Activated CD4-positive, CD25-positive, alpha-beta regulatory T cell treated with anti-CD3 and anti-CD28 coated beads, Interleukin-2, amount 50 U/mL, for 24 hours (primary cell): Measurements from ENCODE around the gene AMOTL1.
"Not testable (repeated sequence)": the region's sequence is repeated elsewhere in the genome, so short reads cannot be mapped to it uniquely, and the experiment has no call there.

Source experiments
- ATAC-seq, 2 donors: fragments of 150-1000 bp; cut with Tn5 transposase; one replicate each; pipeline ENCODE4 v1.10.0; 2021; ENCODE audit warnings: mild to moderate bottlenecking in 1 of 2, moderate library complexity in 1 of 2

The AMOTL1 gene

DNA sequence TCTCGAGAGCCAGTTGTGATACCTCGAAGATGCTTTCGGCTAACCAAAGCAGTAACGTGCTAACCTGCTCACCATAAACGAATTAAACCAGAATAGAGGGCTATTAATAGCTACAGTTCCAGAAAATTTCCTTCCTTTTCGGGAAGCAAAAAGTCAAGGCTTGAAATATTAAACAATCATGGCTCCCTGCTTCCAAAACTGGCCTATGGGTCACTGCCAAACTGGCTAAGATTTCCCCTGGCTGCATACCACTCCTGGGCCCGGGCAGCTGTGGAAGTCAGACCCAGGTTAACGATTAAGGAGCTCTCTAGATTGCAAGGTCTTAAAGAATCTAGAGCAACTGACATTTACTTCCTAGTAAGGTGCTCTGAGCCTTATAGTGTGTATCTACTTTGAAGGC, 1.7 kb downstream of the AMOTL1 start:
- no peak for ATAC-seq

- ATAC-seq, result no peak
Observed at GRCh38 chr11:94770563-94771120, 2.5 kb downstream of the AMOTL1 start.

DNA sequence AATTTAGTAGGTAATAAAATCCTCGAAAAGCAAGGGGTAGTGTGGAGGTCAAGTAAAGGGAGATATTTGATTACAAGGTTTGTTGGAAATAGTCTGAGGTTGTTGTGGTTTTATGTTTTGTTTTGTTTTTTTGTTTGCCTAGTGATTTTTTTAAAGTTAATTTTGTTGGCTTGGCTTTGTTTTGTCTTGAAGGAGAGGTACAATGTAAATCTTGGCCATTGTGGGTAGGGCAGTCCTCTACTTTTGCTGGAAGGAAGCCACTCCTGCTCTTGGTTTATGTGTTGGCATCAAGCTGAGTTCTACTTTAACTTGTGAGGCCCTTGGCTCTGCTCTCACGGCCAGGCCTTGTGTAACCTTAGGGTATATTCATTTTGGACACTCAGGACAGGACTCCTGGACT, 3.2 kb downstream of the AMOTL1 start:
- ATAC-seq, result no peak

GRCh38 chr11:94771951-94772350, 3.8 kb downstream of the AMOTL1 start:
- ATAC-seq, result no peak

- ATAC-seq, result no peak
Observed at GRCh38 chr11:94773842-94774241, 5.7 kb downstream of the AMOTL1 start.

GRCh38 chr11:94774345-94774744, 6.2 kb downstream of the AMOTL1 start:
- ATAC-seq, result no peak

- no peak for ATAC-seq
Observed at GRCh38 chr11:94775567-94776327, 7.6 kb downstream of the AMOTL1 start.

- no peak for ATAC-seq
Observed at GRCh38 chr11:94776351-94777321, 8.5 kb downstream of the AMOTL1 start.

DNA sequence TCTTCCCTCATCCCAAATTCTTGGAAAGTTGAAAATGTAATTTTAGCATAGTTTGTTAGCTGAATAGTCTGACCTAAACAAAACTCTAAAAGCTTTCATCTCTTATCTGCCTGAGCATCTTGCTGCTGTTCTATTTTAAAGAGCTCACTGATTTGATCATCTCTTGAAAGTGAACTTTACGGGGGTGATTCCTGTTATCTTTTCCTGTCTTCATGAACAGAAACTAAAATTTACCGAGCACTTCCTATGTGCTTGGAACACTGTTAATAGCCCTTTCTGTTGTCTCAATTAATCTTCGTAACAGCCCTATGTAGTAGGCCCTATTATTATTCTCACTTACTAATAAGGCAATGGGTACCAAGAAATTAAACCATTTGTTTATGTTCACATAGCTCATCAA, 12.3 kb downstream of the AMOTL1 start:
- no peak for ATAC-seq

GRCh38 chr11:94781837-94782236, 13.7 kb downstream of the AMOTL1 start:
- no peak for ATAC-seq

DNA sequence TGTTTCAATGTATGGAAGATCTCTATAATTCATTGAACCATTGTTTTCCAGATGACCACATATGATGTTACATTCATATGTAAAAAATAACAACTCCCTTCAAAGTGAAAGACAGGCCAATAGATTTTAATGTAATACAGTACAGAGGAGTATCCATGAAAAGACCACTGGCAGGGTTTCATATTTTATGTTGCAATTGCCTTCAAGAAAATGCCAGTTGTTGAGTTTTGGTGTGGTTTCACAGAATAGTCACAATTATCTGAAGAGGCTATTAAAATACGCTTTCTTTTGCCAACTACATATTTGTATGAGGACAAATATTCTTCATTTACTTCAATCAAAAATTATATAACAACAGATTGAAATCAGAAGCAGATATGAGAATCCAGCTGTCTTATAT, 14.3 kb downstream of the AMOTL1 start:
- ATAC-seq, result no peak

DNA sequence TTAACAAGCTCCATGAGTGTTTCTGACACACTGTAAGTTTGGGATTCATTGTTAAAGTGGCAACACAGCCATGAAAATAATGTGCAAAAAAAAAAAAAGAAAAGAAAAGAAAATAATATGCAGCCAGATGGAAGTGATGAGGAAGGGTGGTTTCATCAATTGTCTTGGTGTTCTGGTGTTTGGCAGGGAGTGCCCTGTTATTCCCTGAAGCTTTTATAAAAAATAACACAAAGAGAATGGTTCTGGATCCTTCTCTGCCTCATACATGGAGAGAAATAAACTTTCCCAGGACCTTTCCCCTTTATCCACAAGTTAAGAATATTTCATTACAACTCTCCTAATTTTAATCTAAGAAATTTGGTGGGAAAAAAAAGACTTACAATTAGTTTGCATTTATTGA, 16.7 kb downstream of the AMOTL1 start:
- no peak for ATAC-seq

- no peak for ATAC-seq
Observed at GRCh38 chr11:94785509-94785908, 17.4 kb downstream of the AMOTL1 start.

DNA sequence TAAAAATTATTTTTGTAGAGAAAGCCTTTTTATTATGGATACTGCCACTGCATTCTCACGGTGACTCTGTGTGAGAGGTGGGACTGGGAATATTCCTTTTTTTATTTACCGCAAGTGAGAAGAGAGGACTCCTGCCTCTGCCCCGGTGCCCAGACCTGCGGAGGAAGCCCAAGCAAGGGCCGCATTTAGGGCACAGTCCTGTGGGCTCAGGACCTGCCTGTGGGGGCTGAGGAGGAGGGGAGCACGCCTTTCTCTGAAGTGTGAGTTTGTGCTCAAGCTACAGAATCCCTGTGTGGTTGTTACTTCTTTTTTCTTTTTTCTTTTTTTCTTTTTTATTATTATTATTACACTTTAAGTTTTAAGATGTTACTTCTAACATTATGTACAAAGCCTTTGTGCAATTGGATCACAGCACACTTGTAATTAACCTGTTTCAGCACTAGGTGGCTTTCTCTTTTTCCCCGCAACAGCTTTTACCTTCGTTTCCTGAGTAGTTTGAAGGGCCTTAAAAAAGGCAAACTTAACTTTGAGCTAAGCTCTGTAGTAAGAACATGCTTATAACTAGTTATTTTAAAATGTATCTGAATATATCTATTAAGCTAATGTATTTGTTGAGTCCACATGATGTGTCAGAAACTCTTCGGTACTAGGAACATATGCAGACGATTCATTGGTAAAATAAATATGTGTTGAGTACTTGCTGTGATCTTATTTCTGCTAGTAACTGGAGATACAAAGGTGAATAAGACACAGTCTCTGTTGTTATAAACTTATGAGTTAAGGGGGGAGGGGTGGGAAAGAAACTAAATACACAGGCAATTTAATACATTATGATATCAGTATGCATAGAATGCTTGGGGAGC, 18.3 kb downstream of the AMOTL1 start:
- no peak for ATAC-seq

DNA sequence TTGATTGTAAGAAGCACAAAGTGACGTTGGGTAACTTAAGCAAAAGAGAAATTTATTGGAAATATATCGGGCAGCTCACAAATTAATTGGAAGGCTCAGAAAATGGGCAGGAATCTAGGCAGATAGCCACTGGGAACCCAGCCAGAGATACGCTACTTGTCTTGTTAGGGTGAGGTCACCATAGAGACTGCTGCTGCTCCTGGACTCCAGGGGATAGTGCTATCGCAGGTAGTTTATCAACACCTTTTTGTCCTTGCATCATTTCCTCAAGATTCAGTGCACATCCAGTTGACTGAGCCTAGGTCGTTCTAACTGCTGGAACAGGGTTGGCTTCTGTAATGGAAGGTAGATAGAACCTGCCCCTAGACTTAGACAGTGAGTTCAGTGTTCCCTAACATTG, 19.6 kb downstream of the AMOTL1 start:
- ATAC-seq, result no peak

DNA sequence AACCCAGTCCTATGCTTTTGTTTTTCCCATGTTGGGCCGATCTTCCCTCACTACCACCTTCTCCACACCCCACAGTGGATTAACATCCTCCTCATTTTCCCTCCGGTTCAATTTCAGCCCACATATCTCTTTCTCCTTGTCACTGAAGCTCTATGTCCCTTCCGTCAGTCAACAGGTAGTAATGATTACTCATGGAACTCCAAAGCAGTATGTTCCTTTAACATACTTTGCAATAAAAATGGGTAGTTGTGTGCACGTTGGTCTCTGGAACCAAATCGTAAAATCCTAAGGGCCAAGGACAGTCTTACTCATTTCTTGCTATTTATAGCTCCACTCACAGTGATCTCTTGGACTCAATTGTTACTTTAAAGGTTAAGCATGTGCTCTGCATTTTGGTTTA, 20.2 kb downstream of the AMOTL1 start:
- no peak for ATAC-seq

- ATAC-seq, result no peak
Observed at GRCh38 chr11:94790197-94790596, 22.0 kb downstream of the AMOTL1 start.

DNA sequence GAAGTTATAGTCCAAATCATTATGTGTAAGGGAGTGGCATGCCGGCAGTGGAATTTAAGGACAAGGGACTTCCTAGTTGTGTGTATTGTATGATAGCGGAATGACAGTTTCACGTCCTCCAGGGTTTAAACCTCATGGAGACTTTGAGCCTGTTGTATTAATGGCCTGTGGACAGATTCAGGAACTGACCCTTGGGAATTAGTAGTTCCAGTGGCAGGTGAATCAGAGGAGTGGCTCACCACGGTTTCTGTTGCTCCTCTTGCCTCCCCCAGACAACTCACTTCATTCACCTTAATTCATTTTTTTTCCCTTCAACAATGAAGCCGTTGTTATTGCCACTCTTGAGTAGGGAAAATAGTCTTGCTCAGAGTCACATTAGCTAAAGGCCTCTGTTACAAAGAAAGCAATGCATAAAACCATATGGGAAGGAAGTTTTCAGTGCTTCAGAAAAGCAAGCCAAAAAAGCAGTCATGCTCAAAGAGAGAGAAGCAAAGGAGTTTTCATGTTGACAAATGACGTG, 22.6 kb downstream of the AMOTL1 start:
- ATAC-seq, result no peak

GRCh38 chr11:94791216-94791889, 23.2 kb downstream of the AMOTL1 start:
- ATAC-seq, result no peak

- not testable (repeated sequence) for ATAC-seq
Observed at GRCh38 chr11:94791942-94792341, 23.8 kb downstream of the AMOTL1 start.

GRCh38 chr11:94792451-94792850, 24.3 kb downstream of the AMOTL1 start:
- no peak for ATAC-seq

DNA sequence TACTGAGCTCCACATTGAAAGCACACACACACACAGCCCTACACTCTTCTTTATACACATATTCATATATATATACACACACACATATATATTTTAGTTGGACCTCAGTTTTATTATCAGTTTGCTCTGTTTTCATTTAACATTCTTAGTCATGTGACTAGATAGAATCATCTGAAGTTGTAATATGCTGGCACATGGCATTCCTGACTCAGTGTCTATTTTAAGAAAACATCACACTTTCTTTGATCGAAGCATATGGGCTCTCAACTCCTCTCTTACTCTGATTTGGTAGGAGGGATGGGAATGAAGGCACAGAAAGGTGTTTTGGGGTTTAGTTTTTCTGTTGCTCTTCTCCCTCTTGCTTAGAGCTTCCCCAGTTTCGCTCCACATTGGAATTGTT, 24.8 kb downstream of the AMOTL1 start:
- ATAC-seq, result no peak
